G401 (cell line): Measurements from ENCODE around the gene PTGER4. TPM values are rescaled to one million over a fixed set of nuclear protein-coding genes. Genes with fewer than 3 reads are reported as not detected.
"Not testable (repeated sequence)": the region's sequence is repeated elsewhere in the genome, so short reads cannot be mapped to it uniquely, and the experiment has no call there.

Experiments used
- DNase-seq: peaks from one replicate; pipeline ENCODE4 v3.0.0-alpha.2; 2015; ENCODE audit warnings: low spot score
- in situ Hi-C: cut with HindIII; loops from 2 replicates; pipeline ENCODE4 v1.10.0; 2016; ENCODE audit warnings: low sequenced_read_pairs, mixed read lengths
- total RNA-seq: library from RNA; depleted of rRNA; stranded (reverse); fragments of >200 nt; shearing (Covaris generic); gene quantifications from 2 replicates; pipeline ENCODE4 v1.2.3, GENCODE V29; 2014; rRNA removed

Gene PTGER4
- total RNA-seq: 0.37 TPM in 1 of 2 replicates, not detected in the other

DNA sequence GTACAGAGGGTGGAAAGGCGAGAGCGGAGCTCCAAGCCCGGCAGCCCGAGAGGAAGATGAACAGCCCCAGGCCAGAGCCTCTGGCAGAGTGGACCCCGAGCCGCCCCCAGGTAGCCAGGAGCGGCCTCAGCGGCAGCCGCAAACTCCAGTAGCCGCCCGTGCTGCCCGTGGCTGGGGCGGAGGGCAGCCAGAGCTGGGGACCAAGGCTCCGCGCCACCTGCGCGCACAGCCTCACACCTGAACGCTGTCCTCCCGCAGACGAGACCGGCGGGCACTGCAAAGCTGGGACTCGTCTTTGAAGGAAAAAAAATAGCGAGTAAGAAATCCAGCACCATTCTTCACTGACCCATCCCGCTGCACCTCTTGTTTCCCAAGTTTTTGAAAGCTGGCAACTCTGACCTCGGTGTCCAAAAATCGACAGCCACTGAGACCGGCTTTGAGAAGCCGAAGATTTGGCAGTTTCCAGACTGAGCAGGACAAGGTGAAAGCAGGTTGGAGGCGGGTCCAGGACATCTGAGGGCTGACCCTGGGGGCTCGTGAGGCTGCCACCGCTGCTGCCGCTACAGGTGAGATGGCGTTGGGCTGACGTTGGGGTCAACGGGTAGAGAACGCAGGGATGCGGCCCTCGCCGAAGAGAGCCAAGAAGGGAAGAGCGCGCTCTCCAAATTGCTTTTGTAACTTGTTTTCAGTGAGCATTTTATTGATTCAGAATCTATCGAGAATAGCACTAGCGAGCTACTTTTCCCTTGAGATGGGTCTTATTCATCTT lies at the start of gene PTGER4:
Gene PTGER4 (plus strand): TSS at position 3 of the 769 bp plus-strand sequence. CDS start 1,079 bp downstream, outside the sequence.
- DNase-seq: no peak

DNA sequence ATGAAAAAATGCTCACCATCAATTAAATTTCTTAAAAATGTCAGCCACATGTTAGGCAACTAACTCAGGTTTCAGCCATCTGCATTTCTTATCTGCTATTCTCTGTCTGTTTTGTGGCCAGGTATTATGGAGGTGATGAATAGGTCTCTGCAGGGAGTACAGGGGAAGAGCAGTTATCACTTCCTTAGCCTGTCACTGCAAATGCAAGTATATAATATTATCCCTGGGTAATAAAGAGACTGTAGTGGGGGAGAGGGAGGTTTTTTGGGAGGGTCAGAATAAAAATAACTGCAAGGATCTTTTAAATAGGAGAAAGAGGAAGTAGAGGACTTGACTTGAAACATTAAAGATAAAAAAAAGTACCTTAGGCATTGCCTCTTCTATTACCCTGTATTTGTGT lies 49.6 kb upstream of the PTGER4 start:
- in situ Hi-C loops: no loop called here
- DNase-seq: no peak

More for the DNA sequence above, at the start of gene PTGER4:
- in situ Hi-C loops: no loop called here

DNA sequence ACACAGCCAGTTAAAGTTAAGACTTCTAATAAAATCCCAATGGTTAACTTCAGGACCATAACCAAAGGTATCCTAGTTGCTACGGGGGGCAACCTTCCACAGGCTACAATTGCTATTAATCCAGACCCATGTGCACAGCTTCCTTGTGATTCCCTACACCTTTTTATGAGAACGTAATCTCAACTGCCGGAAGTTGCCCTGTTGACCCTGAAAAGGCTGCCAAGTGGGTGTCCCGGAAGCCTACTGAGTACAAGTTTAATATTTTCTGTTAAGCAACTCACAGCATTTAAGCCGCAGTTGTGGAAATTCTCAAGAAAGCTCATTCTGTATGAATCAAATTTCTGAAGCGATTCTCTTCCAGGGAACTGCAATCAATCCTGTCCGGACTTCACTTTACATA lies 48.5 kb upstream of the PTGER4 start:
- in situ Hi-C loops: no loop called here
- no peak for DNase-seq

DNA sequence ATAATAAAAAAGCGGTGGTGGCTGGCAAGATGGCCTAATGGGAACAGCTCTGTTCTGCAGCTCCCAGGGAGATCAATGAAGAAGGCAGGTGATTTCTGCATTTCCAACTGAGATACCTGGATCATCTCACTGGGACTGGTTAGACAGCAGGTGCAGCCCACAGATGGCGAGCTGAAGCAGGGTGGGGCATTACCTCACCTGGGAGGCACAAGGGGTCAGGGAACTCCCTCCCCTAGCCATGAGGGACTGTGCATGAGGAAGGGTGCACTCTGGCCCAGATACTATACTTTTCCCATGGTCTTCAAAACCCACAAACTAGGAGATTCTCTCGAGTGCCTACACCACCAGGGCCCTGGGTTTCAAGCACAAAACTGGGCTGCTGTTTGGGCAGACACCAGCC lies 45.6 kb upstream of the PTGER4 start:
- in situ Hi-C loops: no loop called here
- DNase-seq: no peak

DNA sequence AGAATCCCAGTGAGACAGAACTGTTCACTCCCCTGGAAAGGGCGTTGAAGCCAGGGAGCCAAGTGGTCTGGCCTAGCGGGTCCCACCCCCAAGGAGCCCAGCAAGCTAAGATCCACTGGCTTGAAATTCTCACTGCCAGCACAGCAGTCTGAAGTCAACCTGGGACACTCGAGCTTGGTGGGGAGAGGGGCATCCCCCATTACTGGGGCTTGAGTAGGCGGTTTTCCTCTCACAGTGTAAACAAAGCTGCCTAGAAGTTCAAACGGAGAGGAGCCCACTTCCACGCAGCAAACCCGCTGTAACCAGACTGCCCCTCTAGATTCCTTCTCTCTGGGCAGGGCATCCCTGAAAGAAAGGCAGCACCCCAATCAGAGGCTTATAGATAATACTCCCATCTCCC lies 45.1 kb upstream of the PTGER4 start:
- in situ Hi-C loops: no loop called here
- DNase-seq: no peak

DNA sequence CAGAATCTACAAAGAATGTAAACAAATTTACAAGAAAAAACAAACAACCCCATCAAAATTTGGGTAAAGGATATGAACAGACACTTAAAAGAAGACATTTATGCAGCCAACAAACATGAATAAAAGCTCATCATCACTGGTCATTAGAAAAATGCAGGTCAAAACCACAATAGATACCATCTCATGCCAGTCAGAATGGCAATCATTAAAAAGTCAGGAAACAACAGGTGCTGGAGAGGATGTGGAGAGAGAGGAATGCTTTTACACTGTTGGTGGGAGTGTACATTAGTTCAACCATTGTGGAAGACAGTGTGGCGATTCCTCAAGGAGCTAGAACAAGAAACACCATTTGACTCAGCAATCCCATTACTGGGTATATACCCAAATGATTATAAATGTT lies 40.2 kb upstream of the PTGER4 start:
- in situ Hi-C loops, DNase-seq: not testable (repeated sequence)

DNA sequence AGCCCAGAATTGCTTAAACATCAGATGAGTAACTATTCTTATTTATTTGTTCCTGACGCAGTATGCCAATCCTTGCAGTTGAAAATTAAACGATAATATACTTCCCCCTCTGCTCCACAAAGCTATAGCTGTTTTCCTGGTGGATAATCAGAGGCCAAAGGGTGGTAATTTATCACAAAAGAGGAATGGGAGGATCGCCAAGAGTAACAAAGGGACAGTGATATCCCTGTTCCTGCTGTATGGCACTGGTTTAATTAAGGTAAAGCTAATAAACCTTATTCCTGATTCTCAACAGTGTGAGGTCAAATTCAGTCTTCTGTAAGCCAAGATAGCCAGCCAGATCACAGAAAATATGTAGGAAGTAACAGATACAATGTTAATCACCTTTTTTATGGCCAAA lies 33.4 kb upstream of the PTGER4 start:
- no peak for DNase-seq

DNA sequence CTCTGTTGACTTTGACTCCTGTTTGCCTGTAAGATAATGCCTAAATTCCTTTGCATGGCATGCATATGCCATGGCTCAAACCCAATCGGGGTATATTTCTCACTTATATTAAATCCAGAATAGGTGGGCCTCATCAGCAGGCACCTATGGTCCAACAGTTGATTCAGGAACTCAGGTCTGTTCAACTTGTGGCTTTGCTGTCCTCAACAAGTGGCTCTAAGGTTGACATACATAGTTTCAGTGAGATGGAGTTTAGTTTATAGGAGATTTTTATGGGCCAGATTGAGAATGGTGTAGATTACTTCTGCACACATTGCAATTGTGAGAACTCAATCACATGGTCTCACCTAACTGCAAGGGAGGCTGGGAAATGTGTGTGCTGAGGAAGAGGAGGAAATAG lies 31.6 kb upstream of the PTGER4 start:
- in situ Hi-C loops: no loop called here
- no peak for DNase-seq

More for the DNA sequence above, 33.4 kb upstream of the PTGER4 start:
- in situ Hi-C loops: no loop called here

DNA sequence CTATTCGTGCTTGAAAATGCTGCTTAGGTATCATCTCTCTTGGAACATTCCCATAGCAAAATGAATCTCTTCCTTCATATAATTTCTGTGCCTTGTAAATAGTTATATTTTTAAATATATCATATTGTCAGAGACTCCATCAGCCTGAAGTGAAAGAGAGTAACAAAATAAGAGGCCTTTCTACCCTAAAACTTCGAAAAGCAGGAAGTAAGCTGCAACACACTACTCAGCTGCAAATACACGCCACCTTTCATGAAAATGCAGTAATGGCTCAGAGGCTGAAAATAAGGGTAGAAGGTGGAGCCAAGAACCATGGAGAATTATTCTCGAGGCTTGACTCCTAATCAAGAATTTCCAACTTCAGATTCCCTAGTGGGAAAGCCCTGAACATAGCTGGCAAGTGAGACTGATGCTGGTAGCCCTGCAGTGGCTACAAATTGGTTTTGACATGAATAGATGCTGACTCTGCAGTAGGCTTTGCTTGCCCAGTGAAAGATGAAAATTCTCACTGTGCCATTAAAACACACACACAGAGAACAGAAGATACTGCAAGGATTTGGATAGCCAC lies 30.2 kb upstream of the PTGER4 start:
- no peak for DNase-seq
- in situ Hi-C loops: no loop called here

DNA sequence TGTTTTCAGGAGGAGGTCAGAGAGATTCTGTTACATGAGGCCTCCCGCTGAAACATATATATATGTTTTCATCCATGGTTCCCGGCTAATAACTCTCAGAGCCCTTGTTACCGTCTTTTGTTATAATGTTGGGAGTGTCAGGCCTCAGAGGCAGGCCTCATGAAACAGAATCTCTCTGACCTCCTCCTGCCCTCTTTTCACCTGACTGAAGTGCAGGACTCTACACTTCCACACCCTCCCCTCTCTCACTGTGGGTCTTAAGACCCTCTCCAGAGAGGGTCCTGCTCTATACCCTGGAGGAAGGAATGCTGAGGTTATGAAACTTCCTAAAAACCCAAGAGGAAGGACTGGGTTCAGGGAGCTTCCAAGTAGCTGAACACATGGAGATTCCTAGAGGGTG lies 28.5 kb upstream of the PTGER4 start:
- in situ Hi-C loops: no loop called here

DNA sequence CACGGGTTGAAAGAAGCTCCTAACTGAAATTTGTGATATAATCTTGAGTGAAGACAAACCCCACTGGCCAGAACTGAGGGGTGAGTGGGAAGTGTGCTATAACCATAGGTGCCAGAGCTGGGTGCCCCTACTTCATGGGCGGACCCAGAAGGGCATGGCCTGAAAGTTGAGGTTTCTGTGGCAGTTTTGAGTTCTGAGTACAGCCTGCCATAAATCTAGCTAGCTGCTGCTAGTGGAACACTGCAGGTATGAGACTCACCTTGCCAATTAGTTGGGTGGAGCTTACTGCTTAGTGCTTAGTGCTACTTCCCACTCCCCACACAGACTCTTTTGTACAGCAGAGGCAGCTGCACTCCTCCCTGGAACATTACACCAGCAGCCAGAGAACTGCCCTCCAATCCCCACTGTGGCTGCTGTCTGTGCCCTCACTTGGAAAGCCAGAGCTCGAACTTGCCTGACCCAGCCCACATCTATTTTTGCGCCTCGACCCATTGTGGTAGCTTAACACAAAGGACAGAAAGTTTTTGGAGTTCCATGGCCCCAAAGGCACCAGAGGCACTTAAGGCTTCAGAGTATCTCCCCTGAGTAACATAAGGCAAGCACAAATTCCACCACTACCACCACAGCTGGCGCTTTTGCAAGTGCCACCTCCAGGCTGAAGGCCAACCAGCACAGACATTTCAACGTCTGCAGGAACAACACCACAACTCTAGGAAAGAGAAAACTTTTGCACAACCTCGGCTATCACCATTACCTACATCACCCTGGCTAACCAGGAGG lies 27.1 kb upstream of the PTGER4 start:
- no peak for DNase-seq
- in situ Hi-C loops: no loop called here

More for the DNA sequence above, 28.5 kb upstream of the PTGER4 start:
- no peak for DNase-seq

DNA sequence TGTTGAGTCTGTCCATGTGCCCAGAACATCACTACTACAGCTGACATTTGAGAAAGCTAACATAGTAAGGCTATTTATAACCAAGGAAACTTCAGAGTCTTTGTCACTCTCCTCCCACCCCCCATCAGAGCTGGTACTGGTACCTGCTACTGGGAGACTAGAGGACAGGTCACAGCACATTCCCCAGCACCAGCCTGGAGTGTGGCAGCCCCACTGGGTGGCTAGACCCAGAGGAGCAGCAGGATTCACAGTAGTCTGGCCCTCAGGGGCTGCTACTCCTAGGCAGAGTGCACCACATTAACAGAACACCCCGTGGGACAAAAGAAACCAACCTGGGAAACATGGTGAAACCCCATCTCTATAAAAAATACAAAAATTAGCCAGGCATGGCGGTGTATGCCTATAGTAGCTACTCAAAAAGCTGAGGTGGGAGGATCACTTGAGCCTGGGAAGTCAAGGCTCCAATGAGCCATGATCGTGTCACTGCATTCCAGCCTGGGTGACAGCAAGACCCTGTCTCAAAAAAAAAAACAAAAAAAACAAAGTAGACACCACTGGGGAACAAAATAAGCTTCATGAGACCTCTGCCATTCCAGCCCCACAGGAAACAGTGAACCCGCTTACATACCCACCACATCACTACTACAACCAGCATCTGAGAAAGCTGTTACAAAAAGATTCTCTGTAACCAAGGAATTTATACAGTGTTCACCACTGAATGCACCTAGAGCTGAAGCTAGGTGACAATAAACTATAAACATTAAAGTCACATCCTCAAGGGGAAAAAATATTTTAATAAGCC lies 26.3 kb upstream of the PTGER4 start:
- DNase-seq: no peak
- in situ Hi-C loops: no loop called here

DNA sequence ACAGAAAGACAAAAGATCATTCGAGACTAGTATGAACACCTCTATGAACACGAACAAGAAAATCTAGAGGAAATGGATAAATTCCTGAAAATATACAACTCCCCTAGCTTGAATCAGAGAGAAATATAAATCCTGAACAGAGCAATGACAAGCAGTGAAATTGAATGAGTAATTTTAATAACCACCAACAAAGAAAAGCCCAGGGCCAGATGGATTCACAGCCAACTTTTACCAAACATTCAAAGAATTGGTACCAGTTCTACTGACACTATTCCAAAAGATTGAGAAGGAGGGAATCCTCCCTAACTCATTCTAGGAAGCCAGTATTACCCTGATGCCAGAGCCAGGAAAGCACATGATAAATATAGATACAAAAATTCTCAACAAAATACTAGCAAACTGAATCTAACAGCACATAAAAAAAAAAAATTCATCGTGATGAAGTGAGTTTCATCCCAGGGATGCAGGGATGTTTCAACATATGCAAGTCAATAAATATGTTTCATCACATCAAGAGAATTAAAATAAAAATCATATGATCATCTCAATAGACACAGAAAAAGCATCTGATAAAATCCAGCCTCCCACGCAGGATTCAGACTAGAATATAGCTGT lies 25.2 kb upstream of the PTGER4 start:
- no peak for DNase-seq
- in situ Hi-C loops: no loop called here

DNA sequence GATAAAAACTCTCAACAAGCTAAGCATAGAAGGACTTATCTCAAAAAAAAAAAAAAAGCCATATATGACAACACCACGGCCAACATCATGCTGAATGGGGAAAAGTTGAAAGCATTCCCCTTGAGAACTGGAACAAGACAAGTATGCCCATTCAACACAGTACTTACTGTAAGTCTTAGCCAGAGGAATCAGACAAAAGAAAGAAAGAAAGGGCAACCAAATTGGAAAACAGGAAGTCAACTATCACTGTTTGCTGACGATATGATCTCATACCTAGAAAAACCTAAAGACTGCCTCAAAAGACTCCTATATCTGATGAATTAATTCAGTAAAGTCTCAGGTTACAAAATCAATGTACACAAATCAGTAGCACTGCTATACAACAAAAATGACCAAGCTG lies 24.6 kb upstream of the PTGER4 start:
- in situ Hi-C loops: no loop called here
- DNase-seq: no peak

DNA sequence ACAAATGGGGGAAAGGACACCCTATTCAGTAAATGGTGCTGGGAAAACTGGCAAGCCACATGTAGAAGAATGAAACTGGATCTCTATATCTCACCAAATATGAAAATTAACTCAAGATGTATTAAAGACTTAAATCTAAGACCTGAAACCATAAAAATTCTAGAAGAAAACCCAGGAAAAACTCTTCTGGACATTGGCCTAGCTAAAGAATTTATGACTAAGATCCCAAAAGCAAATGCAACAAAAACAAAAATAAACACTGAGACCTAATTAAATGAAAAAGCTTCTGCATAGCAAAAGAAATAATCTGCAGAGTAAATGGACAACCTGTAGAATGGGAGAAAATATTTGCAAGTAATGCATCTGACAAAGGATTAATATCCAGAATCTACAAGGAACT lies 23.6 kb upstream of the PTGER4 start:
- in situ Hi-C loops: not testable (repeated sequence)

DNA sequence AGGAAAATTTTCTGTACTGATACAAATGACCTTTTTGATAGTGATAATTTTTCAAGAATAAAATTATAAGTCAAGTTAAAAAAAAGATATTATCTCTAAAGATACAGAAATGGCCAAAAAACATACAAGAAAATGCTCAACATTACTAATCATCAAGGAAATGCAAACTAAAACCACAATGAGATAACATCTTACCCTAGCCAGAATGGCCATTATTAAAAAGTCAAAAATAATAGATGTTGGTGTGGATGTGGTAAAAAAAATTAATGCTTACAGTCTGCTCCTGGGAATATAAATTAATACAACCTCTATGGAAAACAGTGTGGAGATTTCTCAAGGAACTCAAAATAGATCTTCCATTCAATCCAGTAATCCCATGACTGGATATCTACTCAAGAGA lies 22.9 kb upstream of the PTGER4 start:
- no peak for DNase-seq
- in situ Hi-C loops: no loop called here

More for the DNA sequence above, 23.6 kb upstream of the PTGER4 start:
- not testable (repeated sequence) for DNase-seq

DNA sequence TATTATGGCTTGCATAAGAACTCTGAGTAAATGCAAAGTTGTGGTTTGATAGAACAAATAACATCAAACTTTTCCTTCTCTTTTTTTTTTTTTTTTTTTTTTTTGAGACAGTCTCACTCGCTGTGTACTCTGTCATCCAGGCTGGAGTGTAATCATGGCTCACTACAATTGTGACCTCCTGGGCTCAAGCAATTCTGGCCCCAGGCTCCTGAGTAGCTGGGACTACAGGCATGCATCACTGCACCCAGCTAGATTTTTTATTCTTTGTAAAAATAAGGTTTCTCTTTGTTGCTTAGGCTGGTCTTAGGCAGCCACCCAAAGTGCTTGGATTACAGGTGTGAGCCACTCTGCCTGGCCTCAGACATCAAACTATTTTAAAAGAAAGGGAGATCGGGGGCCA lies 19.0 kb upstream of the PTGER4 start:
- in situ Hi-C loops: no loop called here
- DNase-seq: no peak

DNA sequence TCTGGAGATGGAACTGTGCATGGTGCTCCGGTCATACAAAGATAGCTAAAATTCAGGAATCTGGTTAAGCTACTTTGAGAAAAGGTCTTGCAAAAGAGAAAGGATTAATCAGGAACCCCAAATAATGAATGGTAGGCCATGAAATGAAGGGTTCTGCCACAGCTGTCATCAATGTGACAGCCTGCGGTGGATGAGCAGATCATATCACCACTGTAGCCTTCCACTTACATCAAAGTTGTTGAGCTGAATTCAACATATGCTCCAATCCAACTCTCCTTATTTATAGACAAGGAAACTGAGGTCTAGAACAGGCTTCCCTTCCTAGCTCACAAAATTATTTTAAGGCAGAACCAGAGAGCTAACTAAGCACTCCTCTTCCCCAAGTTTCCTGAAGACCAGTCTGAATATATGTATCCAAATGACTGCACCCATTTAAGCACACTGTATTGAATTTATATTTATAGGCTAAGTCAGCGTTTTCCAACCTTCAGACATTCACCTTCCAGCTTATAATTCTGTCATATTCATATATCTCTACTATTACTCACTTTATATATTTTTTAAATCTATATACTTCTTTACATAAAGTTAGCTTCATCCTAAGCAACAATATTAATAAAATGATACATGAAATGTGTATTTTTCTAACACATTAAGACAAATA lies 13.9 kb upstream of the PTGER4 start:
- DNase-seq: no peak
- in situ Hi-C loops: no loop called here
